Sigmoid colon (tissue), 7 donors: Measurements from ENCODE around the gene PLEKHG4B. TPM values are rescaled to one million over a fixed set of nuclear protein-coding genes. Genes with fewer than 3 reads are reported as not detected.
"Not testable (repeated sequence)": the region's sequence is repeated elsewhere in the genome, so short reads cannot be mapped to it uniquely, and the experiment has no call there.

Experiments
- DNase-seq: peaks from one replicate; pipeline ENCODE4 v3.0.0-alpha.2; 2019
- H3K27ac ChIP-seq, 4 donors: fragments of 200-600 bp; sonication (generic); one replicate each; pipeline ENCODE4 v1.5.1; 2016 to 2019; ENCODE audit warnings: mild to moderate bottlenecking in 1 of 4
- H3K27me3 ChIP-seq, 3 donors: fragments of 200-600 bp; sonication (generic); one replicate each; pipeline ENCODE4 v1.5.1; 2019; ENCODE audit warnings: mild to moderate bottlenecking in 1 of 3
- H3K36me3 ChIP-seq, 4 donors: fragments of 200-600 bp; sonication (generic); one replicate each; pipeline ENCODE4 v1.5.1; 2016 to 2019
- H3K4me1 ChIP-seq, 4 donors: fragments of 200-600 bp; sonication (generic); one replicate each; pipeline ENCODE4 v1.5.1; 2017 to 2019
- H3K4me3 ChIP-seq, 4 donors: fragments of 200-600 bp; sonication (generic); one replicate each; pipeline ENCODE4 v1.5.1; 2017 to 2019; ENCODE audit warnings: mild to moderate bottlenecking in 2 of 4, moderate library complexity in 1 of 4
- H3K9me3 ChIP-seq, 4 donors: fragments of 200-600 bp in 3 of 4; sonication (generic) in 3 of 4; one replicate each; pipeline versions ENCODE4 v1.5.1 to v1.6.1; 2013 to 2019
- EP300 ChIP-seq, 4 donors: sonication (generic); formaldehyde crosslinking; IDR thresholded peaks; one replicate each; pipeline ENCODE4 v1.6.1; 2017; ENCODE audit warnings: antibody characterized with exemption in 4 of 4
- POLR2A ChIP-seq, 2 donors: fragments of 450-650 bp; IDR thresholded peaks; one replicate each; pipeline ENCODE4 v1.6.1; 2016; ENCODE audit warnings: antibody characterized with exemption in 2 of 2, mild to moderate bottlenecking in 2 of 2, moderate library complexity in 2 of 2
- POLR2AphosphoS5 ChIP-seq, 4 donors: sonication (generic); formaldehyde crosslinking; IDR thresholded peaks; one replicate each; pipeline ENCODE4 v1.6.1; 2017; ENCODE audit warnings: antibody characterized with exemption in 4 of 4
- WGBS, 2 donors: extraction: QIAGEN DNeasy Blood & Tissue Kit; methylation state at CpG; one replicate each; pipeline ENCODE4 v1.1.7; 2013; 5-methylcytosine and 5-hydroxymethylcytosine counted together
- intact Hi-C: fragments of 100-400 bp; cut with DNase I; formaldehyde crosslinking; loops from one replicate; pipeline ENCODE4 v1.15.1; 2023
- polyA plus RNA-seq, 3 donors: library from polyadenylated mRNA; stranded (reverse); fragments of 200-250 nt; gene quantifications; one replicate each; pipeline ENCODE4 v1.2.3, GENCODE V29; 2013
- total RNA-seq, 4 donors: library from RNA; depleted of rRNA; stranded (reverse); fragments of >200 nt; gene quantifications; one replicate each; pipeline ENCODE4 v1.1.0, GENCODE V29; 2016
- TF ChIP-seq, protein P1 (sequence below), 4 experiments: fragments of 450-650 bp in 3 of 4; fragments of 200-600 bp in 1 of 4; IDR thresholded peaks; one replicate each; pipeline ENCODE4 v1.5.1; 2016 to 2019; ENCODE audit warnings: antibody characterized with exemption in 4 of 4, mild to moderate bottlenecking in 3 of 4, moderate library complexity in 2 of 4
- donor health status: healthy with polysubstance abuse.
- donor health status: Bipolar disorder and iron deficiency.
- donor health status: healthy.

PLEKHG4B gene
- total and polyA plus RNA-seq, 7 donors: 0.04 to 1.9 (median 0.36) TPM; not detected in 2

DNA sequence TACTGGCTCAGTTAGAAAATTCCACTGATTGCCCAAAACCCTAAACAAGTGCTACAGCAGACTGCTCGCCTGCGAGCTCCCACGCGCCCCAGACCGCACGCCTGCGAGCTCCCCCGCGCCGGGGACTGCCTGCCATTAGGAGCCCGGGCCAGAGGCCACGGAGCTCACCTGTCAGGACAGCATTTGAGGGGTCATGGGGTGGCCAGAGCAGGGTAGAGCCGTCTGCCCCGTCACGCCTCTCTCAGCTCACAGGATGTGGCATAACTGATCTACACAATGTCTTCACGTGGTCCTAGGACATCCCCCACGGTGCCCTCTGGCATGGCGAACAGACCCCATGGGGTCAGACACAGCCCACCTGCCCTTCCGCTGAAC lies 70.2 kb downstream of the PLEKHG4B start:
- Histone ChIP-seq H3K27me3 (no peaks in the 10 kb centered on the region), H3K27ac (no peak overlapping the region), H3K36me3 (no peaks in the 10 kb centered on the region), H3K4me1 (no peaks in the 10 kb centered on the region), H3K4me3 (no peak overlapping the region), H3K9me3 (no peaks in the 10 kb centered on the region)
- TF ChIP-seq POLR2A (IDR thresholded peaks at IDR 0.05): no peak
- no peak for TF ChIP-seq EP300 (IDR thresholded peaks at IDR 0.05)
- TF ChIP-seq, protein P1, sequence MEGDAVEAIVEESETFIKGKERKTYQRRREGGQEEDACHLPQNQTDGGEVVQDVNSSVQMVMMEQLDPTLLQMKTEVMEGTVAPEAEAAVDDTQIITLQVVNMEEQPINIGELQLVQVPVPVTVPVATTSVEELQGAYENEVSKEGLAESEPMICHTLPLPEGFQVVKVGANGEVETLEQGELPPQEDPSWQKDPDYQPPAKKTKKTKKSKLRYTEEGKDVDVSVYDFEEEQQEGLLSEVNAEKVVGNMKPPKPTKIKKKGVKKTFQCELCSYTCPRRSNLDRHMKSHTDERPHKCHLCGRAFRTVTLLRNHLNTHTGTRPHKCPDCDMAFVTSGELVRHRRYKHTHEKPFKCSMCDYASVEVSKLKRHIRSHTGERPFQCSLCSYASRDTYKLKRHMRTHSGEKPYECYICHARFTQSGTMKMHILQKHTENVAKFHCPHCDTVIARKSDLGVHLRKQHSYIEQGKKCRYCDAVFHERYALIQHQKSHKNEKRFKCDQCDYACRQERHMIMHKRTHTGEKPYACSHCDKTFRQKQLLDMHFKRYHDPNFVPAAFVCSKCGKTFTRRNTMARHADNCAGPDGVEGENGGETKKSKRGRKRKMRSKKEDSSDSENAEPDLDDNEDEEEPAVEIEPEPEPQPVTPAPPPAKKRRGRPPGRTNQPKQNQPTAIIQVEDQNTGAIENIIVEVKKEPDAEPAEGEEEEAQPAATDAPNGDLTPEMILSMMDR (IDR thresholded peaks at IDR 0.05): no peak
- TF ChIP-seq POLR2AphosphoS5 (IDR thresholded peaks at IDR 0.05): no peak
- DNase-seq: no peak
- 87 to 88% methylated on average over 19 of the region's 19 CpGs for WGBS, 2 donors
- intact Hi-C loops: no loop called here

DNA sequence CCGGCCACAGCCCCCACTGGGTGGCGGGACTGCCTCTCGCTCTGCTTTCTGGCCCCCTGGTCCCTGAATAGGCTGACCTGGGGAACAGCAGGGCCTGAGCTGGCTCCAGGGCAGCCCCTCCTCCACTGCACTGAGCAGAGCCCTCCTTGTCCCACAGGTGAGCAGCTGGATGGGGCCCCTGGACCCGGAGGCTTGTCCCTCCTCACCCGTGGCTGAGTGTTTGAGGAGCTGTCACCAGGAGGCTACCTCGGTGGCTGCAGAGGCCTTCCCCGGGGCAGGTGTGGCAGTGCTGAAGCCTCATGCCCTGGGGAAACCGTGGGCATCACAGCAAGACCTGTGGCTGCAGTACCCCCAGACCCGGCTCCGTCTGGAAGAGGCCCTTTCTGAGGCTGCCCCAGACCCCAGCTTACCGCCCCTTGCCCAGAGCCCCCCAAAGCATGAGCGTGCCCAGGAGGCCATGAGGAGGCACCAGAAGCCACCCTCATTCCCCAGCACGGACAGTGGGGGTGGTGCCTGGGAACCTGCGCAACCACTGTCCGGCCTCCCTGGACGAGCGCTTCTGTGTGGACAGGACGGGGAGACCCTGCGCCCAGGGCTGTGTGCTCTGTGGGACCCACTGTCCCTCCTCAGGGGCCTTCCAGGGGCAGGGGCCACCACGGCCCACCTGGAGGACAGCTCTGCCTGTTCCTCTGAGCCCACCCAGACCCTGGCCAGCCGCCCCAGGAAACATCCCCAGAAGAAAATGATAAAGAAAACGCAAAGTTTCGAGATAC lies 70.8 kb downstream of the PLEKHG4B start:
- Histone ChIP-seq H3K27me3 (no peaks in the 10 kb centered on the region), H3K36me3 (no peaks in the 10 kb centered on the region), H3K27ac (no peak overlapping the region), H3K4me3 (no peak overlapping the region), H3K9me3 (no peaks in the 10 kb centered on the region), H3K4me1 (no peaks in the 10 kb centered on the region)
- 83% methylated on average over 23 of the region's 23 CpGs for WGBS, 2 donors
- TF ChIP-seq POLR2A (IDR thresholded peaks at IDR 0.05): no peak
- no peak for TF ChIP-seq EP300 (IDR thresholded peaks at IDR 0.05)
- no peak for TF ChIP-seq POLR2AphosphoS5 (IDR thresholded peaks at IDR 0.05)
- TF ChIP-seq, protein P1 (IDR thresholded peaks at IDR 0.05): no peak
- peak; percentile 54 for DNase-seq
- intact Hi-C loops: no loop called here

DNA sequence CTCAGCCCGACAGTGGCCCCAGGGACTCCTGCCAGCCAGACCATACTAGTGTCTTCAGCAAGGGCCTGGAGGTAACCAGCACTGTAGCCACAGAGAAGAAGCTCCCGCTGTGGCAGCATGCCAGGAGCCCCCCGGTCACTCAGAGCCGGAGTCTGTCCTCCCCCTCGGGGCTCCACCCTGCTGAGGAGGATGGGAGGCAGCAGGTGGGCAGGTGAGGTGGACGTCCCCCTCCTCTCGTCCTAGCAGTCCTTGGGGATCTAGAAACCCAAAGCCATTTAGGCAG lies 71.3 kb downstream of the PLEKHG4B start:
- intact Hi-C loops: no loop called here
- 85 to 93% methylated on average over 7 of the region's 7 CpGs for WGBS, 2 donors
- Histone ChIP-seq H3K27ac (no peak overlapping the region), H3K4me1 (peaks cover 0 to 4% (median 0%) of the 10 kb centered on the region in 4 donors), H3K36me3 (no peaks in the 10 kb centered on the region), H3K9me3 (no peaks in the 10 kb centered on the region), H3K4me3 (no peak overlapping the region), H3K27me3 (no peaks in the 10 kb centered on the region)
- TF ChIP-seq, protein P1 (IDR thresholded peaks at IDR 0.05): no peak
- no peak for TF ChIP-seq POLR2AphosphoS5 (IDR thresholded peaks at IDR 0.05)
- no peak for TF ChIP-seq POLR2A (IDR thresholded peaks at IDR 0.05)
- no peak for TF ChIP-seq EP300 (IDR thresholded peaks at IDR 0.05)
- no peak for DNase-seq

GRCh38 chr5:163841-164240 lies 71.9 kb downstream of the PLEKHG4B start:
- no peaks in the 10 kb centered on the region for H3K36me3 ChIP-seq
- no peak for DNase-seq
- 81 to 92% methylated on average over 13 of the region's 13 CpGs for WGBS, 2 donors
- peaks cover 0 to 4% (median 0%) of the 10 kb centered on the region in 4 donors for H3K4me1 ChIP-seq
- intact Hi-C loops: no loop called here
- H3K27ac ChIP-seq: no peak overlapping the region
- TF ChIP-seq, protein P1 (IDR thresholded peaks at IDR 0.05): no peak
- no peak for TF ChIP-seq POLR2A (IDR thresholded peaks at IDR 0.05)
- TF ChIP-seq EP300 (IDR thresholded peaks at IDR 0.05): no peak
- no peak for TF ChIP-seq POLR2AphosphoS5 (IDR thresholded peaks at IDR 0.05)
- H3K9me3 ChIP-seq: no peaks in the 10 kb centered on the region
- no peaks in the 10 kb centered on the region for H3K27me3 ChIP-seq
- H3K4me3 ChIP-seq: no peak overlapping the region

GRCh38 chr5:164244-164643 lies 72.3 kb downstream of the PLEKHG4B start:
- H3K36me3 ChIP-seq: no peaks in the 10 kb centered on the region
- 78 to 91% methylated on average over 12 to 14 of the region's 14 CpGs for WGBS, 2 donors
- no peak for DNase-seq
- H3K4me3 ChIP-seq: no peak overlapping the region
- no peak overlapping the region for H3K27ac ChIP-seq
- H3K27me3 ChIP-seq: no peaks in the 10 kb centered on the region
- H3K9me3 ChIP-seq: no peaks in the 10 kb centered on the region
- intact Hi-C loops: no loop called here
- no peak for TF ChIP-seq EP300 (IDR thresholded peaks at IDR 0.05)
- TF ChIP-seq POLR2AphosphoS5 (IDR thresholded peaks at IDR 0.05): no peak
- no peak for TF ChIP-seq POLR2A (IDR thresholded peaks at IDR 0.05)
- TF ChIP-seq, protein P1 (IDR thresholded peaks at IDR 0.05): no peak
- peaks cover 0 to 4% (median 0%) of the 10 kb centered on the region in 4 donors for H3K4me1 ChIP-seq

DNA sequence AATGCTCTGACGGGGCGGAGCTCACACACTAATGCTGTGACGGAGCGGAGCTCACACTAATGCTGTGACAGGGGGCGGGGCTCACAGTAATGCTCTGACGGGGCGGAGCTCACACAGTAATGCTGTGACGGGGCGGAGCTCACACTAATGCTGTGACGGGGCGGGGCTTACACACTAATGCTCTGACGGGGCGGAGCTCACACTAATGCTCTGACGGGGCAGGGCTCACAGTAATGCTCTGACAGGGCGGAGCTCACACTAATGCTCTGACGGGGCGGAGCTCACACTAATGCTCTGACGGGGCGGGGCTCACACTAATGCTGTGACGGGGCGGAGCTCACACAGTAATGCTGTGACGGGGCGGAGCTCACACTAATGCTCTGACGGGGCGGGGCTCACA lies 72.8 kb downstream of the PLEKHG4B start:
- H3K27me3 ChIP-seq, H3K27ac ChIP-seq, intact Hi-C loops, H3K9me3 ChIP-seq, H3K36me3 ChIP-seq, DNase-seq, H3K4me3 ChIP-seq, H3K4me1 ChIP-seq: not testable (repeated sequence)
- WGBS, 2 donors: 75 to 89% methylated on average over 21 to 23 of the region's 25 CpGs
